Esophagus muscularis mucosa (tissue), 4 donors: ENCODE results near the gene AKAP8. TPM values are rescaled to one million over a fixed set of nuclear protein-coding genes. Genes with fewer than 3 reads are reported as not detected.
A peak's percentile ranks its signal among the peaks of the same experiment; 100 is the strongest.

ENCODE experiments used
- DNase-seq: peaks from one replicate; pipeline ENCODE4 v3.0.0-alpha.2; 2017; ENCODE audit errors: extremely low spot score
- H3K27ac ChIP-seq, 4 donors: fragments of 200-600 bp; sonication (generic); replicated peaks in 1 of 4; 1 replicate in 3 of 4; 2 replicates in 1 of 4; pipeline ENCODE4 v1.5.1; 2016 to 2019; ENCODE audit warnings: mild to moderate bottlenecking in 1 of 4
- H3K27me3 ChIP-seq, 4 donors: fragments of 200-600 bp; sonication (generic); one replicate each; pipeline versions ENCODE4 v1.5.1 to v1.6.0; 2016 to 2019
- H3K36me3 ChIP-seq, 4 donors: fragments of 200-600 bp; sonication (generic); one replicate each; pipeline ENCODE4 v1.5.1; 2016 to 2019
- H3K4me1 ChIP-seq, 4 donors: fragments of 200-600 bp; sonication (generic); one replicate each; pipeline ENCODE4 v1.5.1; 2016 to 2019
- H3K4me3 ChIP-seq, 4 donors: fragments of 200-600 bp; sonication (generic); 1 replicate in 2 of 4; 2 replicates in 2 of 4; pipeline ENCODE4 v1.5.1; 2016 to 2019; ENCODE audit warnings: mild to moderate bottlenecking in 4 of 4, moderate library complexity in 1 of 4
- H3K9me3 ChIP-seq, 4 donors: fragments of 200-600 bp; sonication (generic); 1 replicate in 3 of 4; 2 replicates in 1 of 4; pipeline ENCODE4 v1.5.1; 2016 to 2019
- EP300 ChIP-seq: sonication (generic); formaldehyde crosslinking; IDR thresholded peaks from one replicate; pipeline ENCODE4 v1.6.1; 2017; ENCODE audit warnings: antibody characterized with exemption
- POLR2A ChIP-seq: fragments of 450-650 bp; IDR thresholded peaks from one replicate; pipeline ENCODE4 v1.6.1; 2017; ENCODE audit warnings: antibody characterized with exemption, moderate library complexity, mild to moderate bottlenecking, low read depth
- POLR2AphosphoS5 ChIP-seq, 2 donors: sonication (generic); formaldehyde crosslinking; IDR thresholded peaks; one replicate each; pipeline ENCODE4 v1.6.1; 2017; ENCODE audit warnings: antibody characterized with exemption in 2 of 2
- WGBS: methylation state at CpG from one replicate; pipeline ENCODE4 v1.1.5; 2018; 5-methylcytosine and 5-hydroxymethylcytosine counted together
- intact Hi-C: fragments of 100-400 bp; cut with DNase I; formaldehyde crosslinking; loops from one replicate; pipeline ENCODE4 v1.15.1; 2023
- total RNA-seq, 4 donors: library from RNA; depleted of rRNA; stranded (reverse); fragments of >200 nt; gene quantifications; one replicate each; pipeline versions ENCODE4 v1.1.0 to v1.2.1, GENCODE V29; 2016
- TF ChIP-seq, protein P1 (sequence below), 3 experiments: fragments of 200-600 bp in 2 of 3; fragments of 450-650 bp in 1 of 3; sonication (generic) in 2 of 3; IDR thresholded peaks; one replicate each; pipeline ENCODE4 v1.5.1; 2017 to 2019; ENCODE audit warnings: antibody characterized with exemption in 3 of 3, mild to moderate bottlenecking in 2 of 3, moderate library complexity in 1 of 3

Gene AKAP8
- total RNA-seq, 4 donors from 2014 or later, result 25.2 to 34.3 (median 29.6) TPM

DNA sequence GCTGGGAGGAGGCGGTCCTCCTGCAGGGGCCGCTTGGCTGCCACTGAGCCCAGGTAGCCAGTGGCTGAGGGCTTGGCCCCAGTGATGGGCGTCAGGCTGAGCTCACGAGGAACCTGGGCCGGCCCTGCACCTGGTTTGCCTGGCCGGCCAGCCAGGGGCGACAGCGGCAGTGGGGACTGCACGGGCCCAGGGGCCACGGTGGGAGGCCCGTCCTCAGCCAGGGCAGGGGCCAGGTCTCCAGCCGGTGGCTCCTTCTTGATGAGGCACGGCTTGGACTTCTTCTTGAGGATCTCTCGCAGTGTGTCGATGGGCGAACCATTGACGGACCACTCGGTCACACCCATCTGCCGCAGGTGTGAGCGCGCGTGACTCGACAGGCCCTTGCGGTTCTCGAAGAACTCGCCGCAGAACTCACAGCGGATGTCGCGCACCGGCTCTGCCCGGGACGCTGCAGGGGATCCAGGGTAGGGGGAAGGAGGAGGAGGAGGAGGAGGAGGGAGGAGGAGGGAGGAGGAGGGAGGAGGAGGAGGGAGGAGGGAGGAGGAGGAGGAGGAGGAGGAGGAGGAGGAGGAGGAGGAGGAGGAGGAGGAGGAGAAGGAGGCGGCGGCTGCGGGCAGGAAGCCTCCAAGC is 45.8 kb upstream of the AKAP8 start:
- Histone ChIP-seq H3K4me3 (no peak overlapping the region), H3K27ac (no peak overlapping the region), H3K27me3 (no peaks in the 10 kb centered on the region), H3K4me1 (peaks cover 15 to 28% (median 24%) of the 10 kb centered on the region in 4 donors), H3K36me3 (peaks cover 50 to 85% (median 81%) of the 10 kb centered on the region in 4 donors), H3K9me3 (peaks cover 0 to 6% (median 2%) of the 10 kb centered on the region in 4 donors)
- no peak for TF ChIP-seq POLR2A
- intact Hi-C loops, result no loop called here
- WGBS, result 90% methylated on average over 14 of the region's 36 CpGs
- DNase-seq, result no peak

DNA sequence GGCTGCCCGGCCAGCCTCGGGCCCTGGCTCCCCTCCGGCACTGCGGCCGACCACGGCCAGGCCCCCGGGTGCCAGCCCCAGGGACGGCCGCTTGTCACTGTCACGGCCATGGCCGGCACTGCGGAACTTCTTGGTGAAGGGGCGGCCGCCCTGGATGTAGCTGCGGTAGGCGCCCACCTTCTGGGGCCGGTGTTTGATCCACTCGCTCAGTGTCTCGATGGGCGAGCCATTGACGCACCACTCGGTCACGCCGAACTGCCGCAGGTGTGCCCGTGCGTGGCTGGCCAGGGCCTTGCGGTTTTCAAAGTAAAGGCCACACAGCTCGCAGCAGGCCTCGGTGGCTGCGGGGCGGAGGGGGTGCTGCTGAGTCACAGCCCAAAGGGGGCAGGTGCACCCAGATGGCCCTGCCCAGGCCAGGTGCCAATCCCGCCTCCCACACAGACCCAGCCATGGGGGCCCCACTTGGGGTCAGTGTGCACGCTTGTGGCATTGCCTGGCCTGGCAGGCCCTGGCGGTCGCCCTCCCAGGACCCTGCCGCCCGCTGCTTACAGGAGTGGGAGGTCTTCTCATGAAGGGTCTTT is 45.2 kb upstream of the AKAP8 start:
- no peak for TF ChIP-seq EP300
- TF ChIP-seq, protein P1, sequence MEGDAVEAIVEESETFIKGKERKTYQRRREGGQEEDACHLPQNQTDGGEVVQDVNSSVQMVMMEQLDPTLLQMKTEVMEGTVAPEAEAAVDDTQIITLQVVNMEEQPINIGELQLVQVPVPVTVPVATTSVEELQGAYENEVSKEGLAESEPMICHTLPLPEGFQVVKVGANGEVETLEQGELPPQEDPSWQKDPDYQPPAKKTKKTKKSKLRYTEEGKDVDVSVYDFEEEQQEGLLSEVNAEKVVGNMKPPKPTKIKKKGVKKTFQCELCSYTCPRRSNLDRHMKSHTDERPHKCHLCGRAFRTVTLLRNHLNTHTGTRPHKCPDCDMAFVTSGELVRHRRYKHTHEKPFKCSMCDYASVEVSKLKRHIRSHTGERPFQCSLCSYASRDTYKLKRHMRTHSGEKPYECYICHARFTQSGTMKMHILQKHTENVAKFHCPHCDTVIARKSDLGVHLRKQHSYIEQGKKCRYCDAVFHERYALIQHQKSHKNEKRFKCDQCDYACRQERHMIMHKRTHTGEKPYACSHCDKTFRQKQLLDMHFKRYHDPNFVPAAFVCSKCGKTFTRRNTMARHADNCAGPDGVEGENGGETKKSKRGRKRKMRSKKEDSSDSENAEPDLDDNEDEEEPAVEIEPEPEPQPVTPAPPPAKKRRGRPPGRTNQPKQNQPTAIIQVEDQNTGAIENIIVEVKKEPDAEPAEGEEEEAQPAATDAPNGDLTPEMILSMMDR (IDR thresholded peaks at IDR 0.05), result no peak
- no peak for TF ChIP-seq POLR2A
- TF ChIP-seq POLR2AphosphoS5 (IDR thresholded peaks at IDR 0.05), result no peak
- Histone ChIP-seq H3K27me3 (no peaks in the 10 kb centered on the region), H3K36me3 (peaks cover 47 to 82% (median 77%) of the 10 kb centered on the region in 4 donors), H3K4me1 (peaks cover 10 to 23% (median 20%) of the 10 kb centered on the region in 4 donors), H3K27ac (no peak overlapping the region), H3K9me3 (peaks cover 0 to 6% (median 2%) of the 10 kb centered on the region in 4 donors), H3K4me3 (no peak overlapping the region)
- WGBS, result 96% methylated on average over 29 of the region's 38 CpGs
- intact Hi-C loops, result no loop called here
- DNase-seq, result no peak

- TF ChIP-seq EP300 (no peak), POLR2AphosphoS5 (IDR thresholded peaks at IDR 0.05) (no peak), POLR2A (no peak)
- TF ChIP-seq, protein P1 (IDR thresholded peaks at IDR 0.05), result no peak
- 96% methylated on average over 11 of the region's 13 CpGs for WGBS
- no peak for DNase-seq
- intact Hi-C loops, result no loop called here
- Histone ChIP-seq H3K4me1 (peaks cover 10 to 22% (median 19%) of the 10 kb centered on the region in 4 donors), H3K36me3 (peaks cover 43 to 76% (median 71%) of the 10 kb centered on the region in 4 donors), H3K27me3 (no peaks in the 10 kb centered on the region), H3K9me3 (peaks cover 0 to 6% (median 2%) of the 10 kb centered on the region in 4 donors), H3K4me3 (no peak overlapping the region), H3K27ac (no peak overlapping the region)
These were observed 44.5 kb upstream of the AKAP8 start for GRCh38 chr19:15424121-15424520.

GRCh38 chr19:15423130-15423529 is 43.5 kb upstream of the AKAP8 start:
- H3K4me1 ChIP-seq, result peaks cover 8 to 13% (median 13%) of the 10 kb centered on the region in 4 donors
- WGBS, result 89% methylated on average over 3 of the region's 6 CpGs
- H3K36me3 ChIP-seq, result peaks cover 43 to 66% (median 62%) of the 10 kb centered on the region in 4 donors
- TF ChIP-seq POLR2A, result no peak
- TF ChIP-seq, protein P1 (IDR thresholded peaks at IDR 0.05), result no peak
- H3K27me3 ChIP-seq, result no peaks in the 10 kb centered on the region
- intact Hi-C loops, result no loop called here
- no peak for DNase-seq
- no peak overlapping the region for H3K27ac ChIP-seq
- peaks cover 0 to 6% (median 2%) of the 10 kb centered on the region in 4 donors for H3K9me3 ChIP-seq
- H3K4me3 ChIP-seq, result no peak overlapping the region

DNA sequence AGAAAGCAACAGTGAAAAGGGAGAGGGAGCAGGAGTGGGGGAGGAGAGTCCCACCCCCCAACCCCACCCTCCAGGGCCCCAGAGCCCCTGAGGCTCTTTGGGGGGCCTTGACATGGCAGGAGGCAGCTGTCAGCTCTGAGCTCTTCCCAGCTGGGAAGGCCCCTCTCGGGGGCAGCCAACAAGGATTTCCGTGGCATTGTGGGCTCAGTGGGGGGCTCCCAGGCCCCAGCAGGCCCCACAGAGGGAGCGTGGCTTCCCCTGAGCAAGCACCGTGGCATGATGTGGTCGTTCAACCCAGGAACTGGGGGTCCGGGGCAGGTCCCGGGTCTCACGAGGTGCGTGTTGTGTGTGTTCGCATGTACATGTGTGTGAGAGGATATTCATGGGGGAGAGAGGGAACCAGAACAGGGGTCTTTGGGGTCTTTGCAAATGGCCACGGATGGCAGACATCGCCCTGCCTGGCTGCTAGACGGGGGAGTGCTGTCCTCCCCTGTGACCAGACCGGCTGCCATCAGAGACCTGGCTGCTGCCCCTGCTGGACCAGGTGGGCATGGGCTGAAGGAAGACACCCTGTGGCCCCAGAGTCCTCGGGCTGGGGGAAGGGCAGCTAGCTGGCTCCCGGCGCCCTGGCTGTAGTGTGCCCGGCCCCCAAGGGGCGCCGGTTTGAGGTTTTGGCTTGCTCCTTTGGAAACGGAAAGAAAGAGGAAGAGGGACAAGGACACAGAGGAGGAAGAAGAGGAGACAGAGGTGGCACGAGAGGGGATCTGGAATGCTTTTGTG is 42.9 kb upstream of the AKAP8 start:
- no peak overlapping the region for H3K4me3 ChIP-seq
- peaks cover 42 to 59% (median 56%) of the 10 kb centered on the region in 4 donors for H3K36me3 ChIP-seq
- intact Hi-C loops, result no loop called here
- 84% methylated on average over 21 of the region's 22 CpGs for WGBS
- H3K9me3 ChIP-seq, result peaks cover 0 to 6% (median 2%) of the 10 kb centered on the region in 4 donors
- TF ChIP-seq POLR2AphosphoS5 (IDR thresholded peaks at IDR 0.05) (no peak), POLR2A (no peak), EP300 (no peak)
- TF ChIP-seq, protein P1 (IDR thresholded peaks at IDR 0.05), result no peak
- H3K27me3 ChIP-seq, result no peaks in the 10 kb centered on the region
- peaks cover 14 to 18% (median 15%) of the 10 kb centered on the region in 4 donors for H3K4me1 ChIP-seq
- no peak for DNase-seq
- H3K27ac ChIP-seq, result peak overlapping the region in 1 of 4 donors; percentile 46
